GM18867 (cell line): ENCODE measurements around the gene GSE1.

Experiments
- ATAC-seq: cut with Tn5 transposase; IDR thresholded peaks from one replicate; pipeline ENCODE4 v1.9.1; 2021; ENCODE audit warnings: mild to moderate bottlenecking, moderate library complexity; ENCODE audit not compliant: unreplicated experiment

The GSE1 gene

DNA sequence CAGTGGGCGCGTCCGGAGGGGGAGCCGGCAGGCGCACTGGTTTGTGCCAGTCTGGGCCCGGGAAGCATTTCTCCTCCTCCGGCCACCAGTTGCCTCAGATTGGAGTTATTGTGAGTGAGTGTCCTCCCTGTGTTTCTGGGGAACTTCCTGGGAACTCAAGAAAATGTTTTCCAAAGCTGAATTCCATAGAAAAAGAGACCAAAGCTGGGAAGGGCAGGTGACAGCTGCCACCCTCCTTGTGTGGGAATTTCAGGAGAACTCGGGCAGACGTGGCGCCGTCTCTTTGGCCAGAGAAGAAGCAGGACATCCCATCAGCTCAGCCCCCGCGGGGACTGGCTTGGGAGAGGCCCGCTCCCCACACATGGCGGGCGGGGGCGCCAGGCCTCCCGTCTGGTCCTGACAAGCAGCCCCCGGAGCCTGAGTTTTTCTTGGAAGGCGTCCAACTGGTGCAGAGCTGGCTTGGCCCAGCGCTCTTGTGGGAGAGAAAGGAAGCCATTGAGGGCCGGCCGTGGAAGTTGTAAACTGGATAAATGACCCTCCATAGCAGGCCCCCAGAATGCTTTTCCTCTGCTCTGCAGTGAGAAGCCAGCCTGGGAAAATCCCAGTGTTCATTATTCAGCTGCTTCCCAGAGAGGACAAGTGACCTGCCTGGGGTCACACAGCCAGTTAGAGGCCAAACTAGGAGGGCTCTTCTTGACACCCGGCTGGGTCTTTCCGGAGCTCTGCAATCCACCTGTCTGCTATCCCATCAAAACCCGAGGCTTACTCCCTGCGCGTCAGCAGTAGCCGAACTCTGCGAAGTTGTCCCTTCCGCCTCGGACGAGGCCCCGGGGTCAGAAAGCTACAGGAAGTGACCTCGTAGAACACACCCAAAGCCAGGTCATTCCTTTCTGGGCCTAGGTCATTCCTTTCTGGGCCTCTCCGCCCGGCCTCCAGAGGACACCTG is 39.2 kb upstream of the GSE1 start:
- no peak for ATAC-seq

DNA sequence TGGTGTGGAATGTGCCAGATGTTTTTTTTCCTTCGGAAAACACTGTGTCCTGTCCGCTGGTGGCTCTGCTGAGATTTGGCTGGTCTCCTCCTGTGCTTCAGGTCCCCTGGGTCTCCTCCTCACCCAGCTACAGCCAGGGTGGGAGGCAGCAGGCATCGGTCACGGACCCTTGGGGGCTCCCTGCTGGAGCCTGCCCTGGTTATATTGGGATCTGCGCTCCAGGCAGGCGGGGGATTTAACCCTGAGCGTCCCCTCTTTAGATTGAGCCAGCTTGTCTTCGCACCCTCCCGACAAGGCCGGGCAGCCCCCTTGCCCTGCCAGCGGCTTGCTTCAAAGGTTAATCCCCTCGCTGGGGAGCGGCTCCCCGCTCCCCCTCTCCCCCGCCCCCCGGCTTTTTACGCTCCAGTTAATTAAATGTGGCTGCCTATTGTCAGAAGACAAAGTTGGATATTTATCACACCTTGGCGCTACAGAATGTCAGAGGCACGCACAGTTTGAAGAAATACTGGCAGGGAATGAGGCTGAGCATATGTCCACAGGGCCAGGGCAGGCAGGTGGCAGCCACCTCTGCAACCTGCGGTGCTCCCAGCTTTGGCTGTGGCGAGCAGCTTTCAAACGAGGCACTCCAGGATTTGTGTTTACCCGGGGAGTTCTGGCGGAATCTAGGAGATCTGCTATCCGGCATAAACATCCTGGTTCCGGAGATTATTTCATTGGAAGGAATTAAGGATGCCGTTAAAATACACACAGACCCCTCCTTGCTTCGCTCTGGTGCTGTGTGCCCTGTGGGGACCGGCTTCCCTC is 38.2 kb upstream of the GSE1 start:
- ATAC-seq, result no peak

- ATAC-seq, result no peak
Measured at GRCh38 chr16:85575920-85576319, 37.2 kb upstream of the GSE1 start.

DNA sequence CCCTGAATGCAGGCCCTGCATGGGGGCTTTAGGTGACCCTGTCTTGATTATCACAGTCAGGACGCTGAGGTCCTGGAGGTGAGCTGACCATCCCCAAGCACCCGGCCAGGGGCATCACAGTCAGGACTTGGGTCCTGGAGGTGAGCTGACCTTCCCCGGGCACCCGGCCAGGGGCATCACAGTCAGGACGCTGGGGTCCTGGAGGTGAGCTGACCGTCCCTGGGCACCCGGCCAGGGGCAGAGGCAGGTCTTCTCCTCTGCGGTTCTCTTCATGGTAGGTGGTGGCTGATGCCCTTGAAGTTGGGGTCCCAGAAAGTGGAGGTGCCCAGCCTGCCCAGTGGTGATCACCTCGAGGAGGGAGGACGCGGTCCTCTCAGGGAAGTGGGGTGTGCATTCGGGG is 36.2 kb upstream of the GSE1 start:
- no peak for ATAC-seq

DNA sequence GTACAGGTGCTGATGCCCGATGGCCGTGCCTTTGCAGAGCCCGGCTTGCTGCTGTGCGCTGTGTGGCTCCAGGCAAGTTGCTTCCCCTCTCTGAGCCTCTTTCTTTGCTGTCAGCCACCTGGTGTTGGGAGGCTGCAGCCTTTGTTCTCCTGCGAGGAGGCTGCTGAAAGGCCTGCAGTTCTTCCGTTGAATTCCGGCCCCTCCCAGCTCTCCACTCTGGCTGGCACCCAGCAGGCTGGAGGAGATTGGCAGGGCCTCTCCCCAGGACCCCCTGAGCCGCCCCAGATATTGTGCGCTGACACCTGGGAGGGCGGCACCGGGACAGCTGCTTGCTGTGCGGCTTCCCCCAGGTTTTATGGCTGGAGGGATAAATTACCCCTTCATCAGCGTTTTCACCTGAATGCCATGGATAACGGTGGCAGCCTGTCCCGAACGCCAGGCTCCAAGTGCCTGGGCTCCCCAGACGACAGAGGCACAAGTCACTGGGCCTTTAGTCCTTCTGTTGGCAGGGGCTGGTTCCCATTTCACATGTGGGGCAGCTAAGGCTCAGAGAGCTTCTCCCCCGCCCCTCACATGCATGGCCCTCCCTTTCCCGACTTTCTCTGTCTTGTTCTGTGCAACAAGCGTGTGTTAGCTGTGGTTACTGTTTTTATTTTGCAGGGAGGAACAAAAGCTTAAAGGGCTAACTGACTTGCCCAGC is 35.1 kb upstream of the GSE1 start:
- ATAC-seq, result no peak

DNA sequence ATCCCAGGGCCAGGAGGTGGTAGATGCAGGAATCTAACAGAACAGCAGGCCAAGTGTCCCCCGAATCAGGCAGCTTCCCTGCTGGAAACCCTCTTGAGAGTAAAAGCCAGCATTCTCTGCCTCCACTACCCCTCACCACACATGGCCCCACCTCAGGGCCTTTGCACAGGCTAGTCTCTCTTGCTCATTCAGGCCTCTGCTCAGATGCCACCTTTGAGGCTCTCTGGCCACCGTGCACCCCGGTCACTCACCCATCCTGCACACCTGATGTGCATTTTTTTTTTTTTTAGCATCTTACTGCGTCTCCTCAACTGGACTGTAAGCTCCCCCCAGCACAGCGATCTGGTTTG is 34.5 kb upstream of the GSE1 start:
- no peak for ATAC-seq

DNA sequence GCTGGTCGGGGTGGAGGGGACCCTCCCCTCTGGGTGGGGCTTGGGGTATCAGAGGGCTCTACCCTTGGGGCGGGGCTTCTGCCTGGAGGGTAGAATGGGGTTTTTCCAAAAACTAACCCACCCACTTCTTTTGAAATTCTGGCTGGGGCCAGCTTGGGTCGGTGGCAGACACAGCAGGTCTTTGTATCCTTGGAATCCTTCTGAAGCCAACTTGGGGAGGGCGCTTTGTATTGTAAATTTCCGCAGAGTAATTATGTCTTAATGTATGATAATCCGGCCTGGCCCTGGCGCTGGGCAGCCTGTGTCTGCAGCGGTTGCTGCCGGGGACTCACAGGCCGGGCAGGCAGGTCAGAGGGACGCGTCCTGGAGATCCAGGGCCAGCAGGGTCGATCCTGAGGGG is 33.9 kb upstream of the GSE1 start:
- no peak for ATAC-seq

GRCh38 chr16:85579923-85580580 is 33.1 kb upstream of the GSE1 start:
- ATAC-seq, result no peak

GRCh38 chr16:85580684-85581083 is 32.4 kb upstream of the GSE1 start:
- no peak for ATAC-seq

GRCh38 chr16:85582229-85582991 is 30.7 kb upstream of the GSE1 start:
- ATAC-seq, result no peak

- ATAC-seq, result no peak
Measured at GRCh38 chr16:85583491-85584181, 29.5 kb upstream of the GSE1 start.

GRCh38 chr16:85584267-85584666 is 28.9 kb upstream of the GSE1 start:
- ATAC-seq, result no peak

- ATAC-seq, result no peak
Measured at GRCh38 chr16:85584819-85585282, 28.3 kb upstream of the GSE1 start.

- no peak for ATAC-seq
Measured at GRCh38 chr16:85585711-85586110, 27.4 kb upstream of the GSE1 start.

DNA sequence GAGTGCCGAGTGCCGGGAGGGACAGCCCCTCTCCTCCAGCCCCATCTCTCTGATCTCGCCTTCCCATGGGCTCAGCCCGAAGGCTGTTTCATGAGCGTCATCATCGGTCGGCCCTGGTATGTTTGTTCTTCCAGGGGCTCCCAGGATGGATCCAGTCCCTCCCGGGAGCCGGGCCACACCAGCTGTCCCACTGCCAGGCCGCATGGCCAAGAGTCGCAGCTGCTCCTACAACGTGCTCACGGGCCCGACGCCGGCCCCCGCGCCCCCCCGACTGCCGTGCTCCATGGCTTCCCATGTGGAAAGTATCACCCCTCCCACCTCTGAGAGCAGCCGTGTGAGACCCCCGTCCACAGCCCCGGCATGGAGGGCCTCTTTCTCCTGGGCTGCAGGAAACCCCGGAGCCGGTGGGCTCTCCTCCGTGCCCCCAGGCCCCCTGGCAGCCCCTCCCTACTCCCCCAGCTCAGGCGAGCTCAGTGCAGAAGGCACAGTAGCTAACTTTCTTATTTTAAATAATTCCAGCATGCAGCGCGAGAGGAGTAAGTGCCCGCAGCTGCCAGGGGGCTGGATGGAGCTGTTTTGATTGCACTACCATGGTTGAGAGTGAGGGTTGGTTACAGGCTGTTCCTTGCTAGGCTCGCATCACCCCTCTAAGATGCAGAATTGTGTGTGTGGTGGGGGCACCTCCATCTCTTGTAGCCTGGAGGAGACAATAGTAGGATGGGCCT is 26.6 kb upstream of the GSE1 start:
- no peak for ATAC-seq

- no peak for ATAC-seq
Measured at GRCh38 chr16:85587762-85588556, 25.2 kb upstream of the GSE1 start.

DNA sequence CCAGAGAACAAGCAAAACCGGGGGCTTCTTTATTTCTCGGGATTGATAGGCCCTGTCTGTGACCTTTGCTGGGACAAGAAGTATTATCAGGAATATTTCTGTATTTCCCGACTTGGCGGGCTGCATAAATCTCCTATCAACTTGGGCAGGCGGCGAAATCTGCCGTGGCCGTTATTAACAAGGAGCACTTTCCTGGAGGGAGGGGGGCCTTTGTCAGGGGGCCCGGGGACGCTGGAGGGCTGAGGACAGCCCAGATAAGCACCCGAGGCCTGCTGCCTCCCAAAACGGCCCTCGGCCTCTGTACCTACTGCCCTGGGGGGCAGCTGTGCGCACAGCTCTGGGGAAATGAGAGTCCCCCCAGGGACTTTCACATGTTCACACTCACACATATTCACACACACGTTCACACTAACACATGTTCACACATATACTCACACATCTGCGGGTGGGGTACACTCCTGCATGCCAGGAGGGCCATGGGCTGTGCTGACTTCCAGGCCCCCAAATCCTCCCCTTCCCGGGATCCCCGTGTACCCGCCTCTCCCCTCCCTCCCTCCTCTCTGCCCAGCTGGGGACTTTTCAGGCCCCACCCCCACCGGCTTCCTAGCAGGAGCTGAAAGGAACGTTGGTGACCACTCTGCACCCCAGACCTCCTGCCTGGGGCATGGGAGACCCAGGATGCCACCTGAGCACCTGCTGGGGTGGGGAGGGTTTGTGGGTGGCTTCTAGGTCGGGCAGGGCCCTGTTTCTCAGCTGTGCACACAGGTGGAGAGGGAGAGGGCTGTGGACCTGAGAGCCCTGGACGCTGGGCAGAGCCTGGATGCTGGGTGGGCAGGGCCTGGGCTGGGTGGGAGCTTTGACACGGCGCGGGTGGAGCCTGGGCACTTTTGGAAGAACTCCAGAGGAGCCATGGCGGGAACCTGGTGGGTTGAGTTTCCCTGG is 24.3 kb upstream of the GSE1 start:
- no peak for ATAC-seq
